K562 (cell line): ENCODE measurements around the gene KRTAP9-8.
"Not testable (repeated sequence)": the region's sequence is repeated elsewhere in the genome, so short reads cannot be mapped to it uniquely, and the experiment has no call there.

Experiments used
- AFF1 ChIP-seq, 2 experiments: fragments of 450-650 bp; IDR thresholded peaks; 2 replicates each; pipeline ENCODE4 v1.6.1; 2018; ENCODE audit warnings: mild to moderate bottlenecking in 2 of 2, low read depth in 1 of 2; ENCODE audit not compliant: partially characterized antibody in 2 of 2
- CREB5 ChIP-seq: fragments of 250-450 bp; sonication (Bioruptor Pico); IDR thresholded peaks from 2 replicates; pipeline ENCODE4 v1.5.0; 2020; ENCODE audit warnings: mild to moderate bottlenecking
- CTCF ChIP-seq, 3 experiments: IDR thresholded peaks in 2 of 3; conservative IDR thresholded peaks in 1 of 3; 2 replicates each; pipeline ENCODE4 v1.5.1; 2011 to 2012; ENCODE audit warnings: low read length in 3 of 3, mild to moderate bottlenecking in 3 of 3, control low read depth in 2 of 3, improper control_type of control experiment in 1 of 3, inconsistent platforms in 1 of 3, low read depth in 1 of 3, mixed read lengths in 1 of 3, moderate library complexity in 1 of 3; ENCODE audit not compliant: insufficient read depth in 2 of 3
- HDGF ChIP-seq: fragments of 450-650 bp; IDR thresholded peaks from 2 replicates; pipeline ENCODE4 v1.6.1; 2016
- MTA2 ChIP-seq: fragments of 450-650 bp; IDR thresholded peaks from 2 replicates; pipeline ENCODE4 v1.6.1; 2016; ENCODE audit warnings: low read depth
- POLR2A ChIP-seq: fragments of 450-650 bp; conservative IDR thresholded peaks from 2 replicates; pipeline ENCODE4 v1.6.1; 2016
- RBM25 ChIP-seq: fragments of 200-400 bp; formaldehyde crosslinking; IDR thresholded peaks from 2 replicates; pipeline ENCODE4 v1.6.1; 2018; ENCODE audit warnings: low read length, low read depth, moderate library complexity; ENCODE audit not compliant: severe bottlenecking
- TAF1 ChIP-seq: IDR thresholded peaks from 2 replicates; pipeline ENCODE4 v1.6.1; 2011; ENCODE audit warnings: mild to moderate bottlenecking, low read length, moderate library complexity; ENCODE audit not compliant: insufficient read depth, control insufficient read depth, severe bottlenecking; ENCODE audit errors: extremely low read depth
- THRA ChIP-seq: fragments of 450-650 bp; IDR thresholded peaks from 2 replicates; pipeline ENCODE4 v1.6.1; 2017; ENCODE audit warnings: mild to moderate bottlenecking, moderate library complexity
- ZBTB33 ChIP-seq: sonication (generic); formaldehyde crosslinking; IDR thresholded peaks from 2 replicates; pipeline ENCODE4 v1.8.1; 2023; ENCODE audit warnings: mild to moderate bottlenecking, missing genetic modification reagents
- ZNF24 ChIP-seq: fragments of 450-650 bp; IDR thresholded peaks from 2 replicates; pipeline ENCODE4 v1.6.1; 2016
- ZZZ3 ChIP-seq: fragments of 450-650 bp; IDR thresholded peaks from 2 replicates; pipeline ENCODE4 v1.6.1; 2016; ENCODE audit warnings: antibody characterized with exemption, mild to moderate bottlenecking, moderate library complexity

- TF ChIP-seq ZNF24; CTCF (IDR thresholded peaks at IDR 0.05 in 2 of 3, conservative IDR thresholded peaks at IDR 0.05 in 1 of 3; ENCODE audit: insufficient read depth in 2 of 3, low read depth in 1 of 3, low read length in 3 of 3); AFF1 (IDR thresholded peaks at IDR 0.05; ENCODE audit: low read depth in 1 of 2, partially characterized antibody in 2 of 2); ZBTB33; RBM25; POLR2A; HDGF; ZZZ3; THRA; CREB5 (CRISPR knock-in tag); TAF1; MTA2: not testable (repeated sequence)
These were observed 33.5 kb downstream of the KRTAP9-8 start for GRCh38 chr17:41271323-41271722.
